ENCODE measurements around the gene TPM4.

The TPM4 gene

GRCh38 chr19:16134510-16134909 is 58.2 kb downstream of the TPM4 start:
- no peak for DNase-seq

- DNase-seq: no peak
Measured at GRCh38 chr19:16135430-16136127, 59.3 kb downstream of the TPM4 start.

GRCh38 chr19:16136185-16136999 is 60.1 kb downstream of the TPM4 start:
- DNase-seq: no peak

GRCh38 chr19:16139752-16140151 is 63.5 kb downstream of the TPM4 start:
- no peak for DNase-seq

- DNase-seq: no peak
Measured at GRCh38 chr19:16141043-16141442, 64.7 kb downstream of the TPM4 start.

DNA sequence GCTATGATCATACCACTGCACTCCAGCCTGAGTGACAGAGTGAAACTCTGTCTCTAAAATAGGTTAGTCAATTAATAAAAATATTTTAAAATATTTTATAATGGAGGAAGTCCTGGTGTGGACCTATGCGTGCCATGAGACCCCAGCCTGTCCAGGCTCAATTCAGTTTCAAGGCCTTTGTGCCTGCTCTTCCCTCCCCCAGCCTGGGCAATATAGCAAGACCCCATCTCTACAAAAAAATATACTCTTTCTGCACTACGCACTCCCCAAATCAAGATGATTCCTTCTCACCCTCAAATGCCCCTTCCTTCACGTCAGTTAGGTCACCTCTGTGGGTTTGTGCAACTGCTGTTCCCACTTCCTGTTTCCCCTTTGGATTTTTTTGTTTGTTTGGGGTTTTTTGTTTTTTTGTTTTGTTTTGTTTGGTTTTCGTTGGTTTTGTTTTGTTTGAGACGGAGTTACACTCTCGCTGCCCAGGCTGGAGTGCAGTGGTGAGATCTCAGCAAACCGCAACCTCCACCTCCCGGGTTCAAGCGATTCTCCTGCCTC is 65.8 kb downstream of the TPM4 start:
- no peak for DNase-seq

GRCh38 chr19:16143399-16144215 is 67.3 kb downstream of the TPM4 start, which contains the start of gene HSH2D:
TSS of gene HSH2D (plus strand) at chr19:16143685. CDS start at chr19:16148751, 5,066 bp downstream.
- DNase-seq: peak; percentile 80

GRCh38 chr19:16144216-16144581 is 67.9 kb downstream of the TPM4 start:
- DNase-seq: no peak

DNA sequence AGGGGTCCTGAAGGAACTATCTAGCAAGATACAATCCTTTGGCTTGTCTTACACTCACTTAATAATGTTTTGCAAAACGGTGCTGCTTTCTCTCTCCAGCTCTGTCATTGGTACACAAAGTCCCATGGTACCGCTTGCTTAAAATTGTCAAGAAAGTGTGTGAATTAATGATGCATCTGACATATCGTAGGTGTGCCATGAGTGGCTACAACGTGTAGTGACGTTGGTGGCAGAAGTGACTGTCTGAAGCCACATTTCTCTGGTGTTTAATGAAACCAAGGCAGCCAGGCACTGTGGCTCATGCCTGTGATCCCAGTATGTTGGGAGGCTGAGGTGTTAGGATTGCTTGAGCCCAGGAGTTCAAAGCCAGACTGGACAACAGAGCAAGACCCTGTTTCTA is 69.8 kb downstream of the TPM4 start:
- DNase-seq: no peak

- no peak for DNase-seq
Measured at GRCh38 chr19:16148443-16149229, 72.3 kb downstream of the TPM4 start.
